Calu3 (cell line): ENCODE results near the gene ODF4. TPM values are rescaled to one million over a fixed set of nuclear protein-coding genes. Genes with fewer than 3 reads are reported as not detected.

Experiments
- BruUV-seq: library from RNA; stranded (reverse); fragments of 400-500 nt; replicated peaks from 2 replicates; lab custom pipeline; 2021; lab: Mats Ljungman, UMichigan
- CTCF ChIA-PET: fragments of 300-600 bp; sonication (Branson Sonifier 250); formaldehyde crosslinking; loops from one replicate; lab custom pipeline; 2022; ENCODE audit warnings: antibody characterized with exemption; lab: Charles Lee
- DNase-seq: peaks from one replicate; pipeline ENCODE4 v3.0.0; 2022
- H3K27ac Mint-ChIP-seq: one replicate; pipeline ENCODE4 v1.8.0; 2022; ENCODE audit warnings: mixed read lengths; ENCODE audit not compliant: unreplicated experiment
- H3K27me3 Mint-ChIP-seq: one replicate; pipeline ENCODE4 v1.8.0; 2022; ENCODE audit warnings: mixed read lengths; ENCODE audit not compliant: unreplicated experiment
- H3K36me3 Mint-ChIP-seq: one replicate; pipeline ENCODE4 v1.8.0; 2022; ENCODE audit warnings: mild to moderate bottlenecking, moderate library complexity, mixed read lengths; ENCODE audit not compliant: insufficient read depth, unreplicated experiment
- H3K4me1 Mint-ChIP-seq: one replicate; pipeline ENCODE4 v1.8.0; 2022; ENCODE audit warnings: mild to moderate bottlenecking, low read depth, mixed read lengths; ENCODE audit not compliant: unreplicated experiment
- H3K4me3 Mint-ChIP-seq: one replicate; pipeline ENCODE4 v1.8.0; 2022; ENCODE audit warnings: mild to moderate bottlenecking, low read depth, moderate library complexity, mixed read lengths; ENCODE audit not compliant: unreplicated experiment
- H3K9me3 Mint-ChIP-seq: one replicate; pipeline ENCODE4 v1.8.0; 2022; ENCODE audit warnings: low read depth, mixed read lengths; ENCODE audit not compliant: unreplicated experiment
- intact Hi-C: fragments of 100-400 bp; cut with micrococcal nuclease; formaldehyde crosslinking; loops from one replicate; pipeline ENCODE4 v1.10.0; 2022; ENCODE audit not compliant: unreplicated experiment
- total RNA-seq: library from RNA; stranded (reverse); gene quantifications from 2 replicates; pipeline ENCODE4 v1.2.3, GENCODE V29; 2022
- TF ChIP-seq, protein P1 (sequence below): fragments of 200-600 bp; IDR thresholded peaks from one replicate; pipeline ENCODE4 v1.8.0; 2022; ENCODE audit warnings: antibody characterized with exemption; ENCODE audit not compliant: unreplicated experiment

Gene ODF4
- total RNA-seq, 1 experiment from 2014 or later = not detected

DNA sequence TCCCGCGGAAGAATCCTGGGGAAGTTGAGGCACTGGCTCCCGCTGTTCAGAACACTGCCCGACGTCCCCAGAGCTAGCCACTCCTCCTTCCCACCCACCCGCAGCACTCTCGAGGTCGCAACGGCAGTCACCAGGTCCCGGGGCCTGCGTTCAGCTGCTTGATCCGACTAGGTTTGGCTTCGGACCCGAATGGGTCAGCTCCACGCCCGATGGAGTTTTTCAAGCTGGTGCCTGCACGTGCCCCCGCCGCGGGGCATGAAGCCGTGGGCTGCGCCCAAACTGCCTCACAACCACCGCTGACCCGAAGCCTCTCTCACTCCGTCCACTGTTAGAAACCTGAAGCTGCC lies 12.4 kb upstream of the ODF4 start:
- H3K9me3 Mint-ChIP-seq = no peaks in the 10 kb centered on the region
- TF ChIP-seq, protein P1, sequence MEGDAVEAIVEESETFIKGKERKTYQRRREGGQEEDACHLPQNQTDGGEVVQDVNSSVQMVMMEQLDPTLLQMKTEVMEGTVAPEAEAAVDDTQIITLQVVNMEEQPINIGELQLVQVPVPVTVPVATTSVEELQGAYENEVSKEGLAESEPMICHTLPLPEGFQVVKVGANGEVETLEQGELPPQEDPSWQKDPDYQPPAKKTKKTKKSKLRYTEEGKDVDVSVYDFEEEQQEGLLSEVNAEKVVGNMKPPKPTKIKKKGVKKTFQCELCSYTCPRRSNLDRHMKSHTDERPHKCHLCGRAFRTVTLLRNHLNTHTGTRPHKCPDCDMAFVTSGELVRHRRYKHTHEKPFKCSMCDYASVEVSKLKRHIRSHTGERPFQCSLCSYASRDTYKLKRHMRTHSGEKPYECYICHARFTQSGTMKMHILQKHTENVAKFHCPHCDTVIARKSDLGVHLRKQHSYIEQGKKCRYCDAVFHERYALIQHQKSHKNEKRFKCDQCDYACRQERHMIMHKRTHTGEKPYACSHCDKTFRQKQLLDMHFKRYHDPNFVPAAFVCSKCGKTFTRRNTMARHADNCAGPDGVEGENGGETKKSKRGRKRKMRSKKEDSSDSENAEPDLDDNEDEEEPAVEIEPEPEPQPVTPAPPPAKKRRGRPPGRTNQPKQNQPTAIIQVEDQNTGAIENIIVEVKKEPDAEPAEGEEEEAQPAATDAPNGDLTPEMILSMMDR = no peak
- H3K4me3 Mint-ChIP-seq = no peak overlapping the region
- CTCF ChIA-PET = no interaction called here
- intact Hi-C loops = no loop called here
- no TSS peak for BruUV-seq
- no peaks in the 10 kb centered on the region for H3K4me1 Mint-ChIP-seq
- H3K27me3 Mint-ChIP-seq = peaks cover 53% of the 10 kb centered on the region
- DNase-seq = no peak
- no peak overlapping the region for H3K27ac Mint-ChIP-seq
- H3K36me3 Mint-ChIP-seq = no peaks in the 10 kb centered on the region

DNA sequence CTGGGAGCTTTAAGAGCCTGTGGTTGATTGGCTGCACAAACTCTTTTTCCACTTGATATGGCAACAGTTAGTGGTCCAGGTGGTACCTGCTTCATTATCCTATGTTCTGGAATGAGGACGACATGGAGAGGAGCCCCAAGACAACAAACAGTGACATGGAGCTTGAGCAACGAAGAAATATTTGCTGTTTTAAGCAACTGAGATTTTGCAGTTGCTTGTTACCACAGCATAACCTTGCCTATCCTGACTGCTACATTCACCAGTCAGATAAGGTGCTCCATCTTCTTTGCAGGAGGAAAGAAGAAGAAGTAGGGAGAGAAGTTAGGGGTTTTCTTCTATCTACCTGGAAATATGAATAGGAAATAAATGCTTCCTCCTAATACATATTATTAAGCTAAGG lies 7.5 kb upstream of the ODF4 start:
- Mint-ChIP-seq H3K27me3 (peaks cover 21% of the 10 kb centered on the region), H3K4me3 (no peak overlapping the region), H3K27ac (no peak overlapping the region), H3K36me3 (no peaks in the 10 kb centered on the region), H3K9me3 (no peaks in the 10 kb centered on the region), H3K4me1 (no peaks in the 10 kb centered on the region)
- DNase-seq = no peak
- BruUV-seq = no TSS peak
- TF ChIP-seq, protein P1 = no peak
- CTCF ChIA-PET = interaction anchor here (0.7 kb wide), 1 partner anchor 13 kb away, joined by 3 read pairs; no protein-coding TSS in a partner anchor
- intact Hi-C loops = no loop called here

DNA sequence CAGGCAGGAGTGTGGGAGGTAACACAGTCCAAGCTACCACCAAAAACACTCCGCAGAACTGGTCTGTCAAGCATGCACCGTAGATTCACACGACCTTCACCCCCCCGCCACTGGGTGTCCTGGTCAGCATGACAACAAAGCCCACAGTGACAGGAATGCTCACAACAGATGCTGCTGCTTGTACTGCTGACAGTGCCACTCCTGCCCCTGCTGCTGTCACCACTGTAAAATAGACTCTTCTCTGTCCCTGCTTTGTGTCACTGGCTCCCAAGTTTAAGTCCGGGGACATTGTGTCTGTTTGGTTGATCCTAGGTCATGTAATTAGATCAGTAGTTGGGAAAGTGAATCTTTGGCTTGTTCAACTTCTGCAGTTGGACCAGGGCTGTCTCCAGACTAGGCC lies 7.0 kb upstream of the ODF4 start:
- Mint-ChIP-seq H3K27ac (no peak overlapping the region), H3K9me3 (no peaks in the 10 kb centered on the region), H3K4me1 (no peaks in the 10 kb centered on the region), H3K27me3 (peaks cover 26% of the 10 kb centered on the region), H3K36me3 (no peaks in the 10 kb centered on the region), H3K4me3 (no peak overlapping the region)
- intact Hi-C loops = no loop called here
- CTCF ChIA-PET = no interaction called here
- TF ChIP-seq, protein P1 = no peak
- no TSS peak for BruUV-seq
- no peak for DNase-seq

DNA sequence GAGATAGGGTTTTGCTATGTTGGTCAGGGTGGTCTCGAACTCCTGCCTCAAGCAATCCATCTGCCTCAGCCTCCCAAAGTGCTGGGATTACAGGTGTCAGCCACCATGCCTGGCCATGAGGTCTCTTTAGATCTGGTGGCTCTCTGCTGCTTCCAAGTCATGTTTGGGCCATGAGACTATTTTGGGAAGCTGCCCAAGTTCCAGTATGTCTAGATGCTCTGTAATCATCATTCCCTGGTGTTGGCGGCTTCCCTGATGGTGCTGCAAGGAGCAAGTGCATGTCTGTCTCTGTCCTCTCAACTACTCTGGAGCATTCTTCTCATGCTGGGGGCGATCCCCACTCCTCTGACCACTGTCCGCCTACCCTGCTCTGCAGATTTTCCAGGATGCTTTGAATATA lies 6.4 kb upstream of the ODF4 start:
- Mint-ChIP-seq H3K36me3 (no peaks in the 10 kb centered on the region), H3K4me1 (no peaks in the 10 kb centered on the region), H3K27me3 (peaks cover 32% of the 10 kb centered on the region), H3K27ac (no peak overlapping the region), H3K4me3 (no peak overlapping the region), H3K9me3 (no peaks in the 10 kb centered on the region)
- intact Hi-C loops = no loop called here
- CTCF ChIA-PET = no interaction called here
- BruUV-seq = no TSS peak
- TF ChIP-seq, protein P1 = no peak
- DNase-seq = no peak
